Inferior parietal cortex (tissue), 1 donor: ENCODE results near the gene GGACT.
"Not testable (repeated sequence)": the region's sequence is repeated elsewhere in the genome, so short reads cannot be mapped to it uniquely, and the experiment has no call there.

Experiments
- DNase-seq: peaks from one replicate; pipeline ENCODE4 v3.0.0-alpha.2; 2016; ENCODE audit errors: extremely low spot score

The GGACT gene

DNA sequence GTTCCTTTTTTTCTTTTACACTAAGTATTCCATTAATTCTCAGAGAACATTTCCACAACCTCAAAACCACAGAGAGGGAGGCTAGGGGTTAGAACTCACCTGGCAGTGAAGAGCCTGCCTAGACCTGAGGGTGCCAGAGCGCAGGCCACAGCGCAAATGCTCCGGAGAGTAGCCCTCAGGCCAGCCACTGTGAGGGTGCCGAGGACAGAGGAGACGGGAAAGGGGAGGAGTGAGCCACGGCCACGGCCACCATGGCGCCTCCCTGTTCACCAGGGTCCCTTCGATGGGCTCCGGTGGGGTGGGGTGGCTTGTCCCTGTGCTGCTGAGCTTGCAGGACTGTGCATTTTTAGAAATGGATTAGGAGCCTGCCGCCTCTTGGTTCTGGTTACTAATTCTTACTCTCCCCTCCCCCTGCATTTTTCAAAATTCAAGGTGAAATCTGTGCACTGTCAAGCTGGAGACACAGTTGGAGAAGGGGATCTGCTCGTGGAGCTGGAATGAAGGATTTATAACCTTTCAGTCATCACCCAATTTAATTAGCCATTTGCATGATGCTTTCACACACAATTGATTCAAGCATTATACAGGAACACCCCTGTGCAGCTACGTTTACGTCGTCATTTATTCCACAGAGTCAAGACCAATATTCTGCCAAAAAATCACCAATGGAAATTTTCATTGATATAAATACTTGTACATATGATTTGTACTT lies 58.8 kb downstream of the GGACT start:
- DNase-seq: no peak

DNA sequence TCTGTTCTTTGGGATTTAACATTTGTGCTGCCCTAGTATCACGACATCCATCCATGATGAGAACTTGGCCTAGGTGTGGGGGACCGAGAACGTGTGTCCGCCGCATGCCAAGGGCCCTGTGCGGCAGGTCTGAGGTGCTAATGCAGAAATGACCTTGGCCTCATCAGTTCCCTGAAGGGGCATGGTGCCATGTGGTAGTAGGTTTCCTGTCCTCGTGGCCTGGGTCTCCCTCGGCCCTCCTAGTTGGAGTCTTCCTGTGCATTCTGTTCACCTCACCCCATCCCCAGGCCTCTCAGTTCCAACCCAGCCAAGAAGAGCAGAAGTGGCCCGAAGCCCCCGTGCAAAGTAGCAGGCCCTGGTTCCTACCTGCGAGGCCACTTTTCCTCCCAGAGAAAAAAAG lies 59.8 kb downstream of the GGACT start:
- no peak for DNase-seq

DNA sequence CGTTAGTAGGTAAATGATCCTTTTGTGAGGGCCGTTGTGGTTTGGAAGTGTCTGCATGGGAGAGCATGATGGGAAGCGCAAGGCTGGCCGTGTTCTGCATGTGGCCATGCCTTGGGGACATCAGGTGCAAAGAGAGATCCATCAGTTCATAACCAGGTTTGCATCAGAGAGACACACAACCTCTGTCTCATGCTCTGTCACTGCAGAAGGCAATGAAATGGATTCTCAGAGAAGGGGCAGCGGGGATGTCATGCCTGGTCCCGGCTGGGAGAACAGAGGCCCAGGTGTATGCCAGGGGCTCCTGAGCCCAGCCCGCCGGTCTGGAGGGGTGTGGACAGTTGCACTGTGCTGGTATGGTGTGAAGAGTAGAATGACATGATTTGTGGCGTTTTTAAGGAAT lies 60.2 kb downstream of the GGACT start:
- no peak for DNase-seq

DNA sequence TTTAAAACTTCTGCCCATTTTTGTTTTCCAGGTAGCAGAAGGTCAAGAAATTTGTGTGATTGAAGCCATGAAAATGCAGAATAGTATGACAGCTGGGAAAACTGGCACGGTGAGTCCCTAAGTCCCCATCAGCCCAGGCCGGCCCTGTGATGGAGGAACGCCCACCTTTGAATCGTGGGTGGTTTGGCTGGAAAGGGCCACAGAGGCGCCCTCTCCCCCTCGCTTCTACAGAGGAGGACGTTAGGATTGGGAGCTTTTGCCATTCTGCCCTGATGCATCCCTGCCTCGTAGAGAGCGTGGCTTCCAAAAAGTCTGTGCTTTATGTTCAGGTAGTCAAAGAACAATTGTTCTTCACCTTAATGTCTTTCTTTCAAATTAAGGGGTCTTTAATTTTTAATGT lies 60.9 kb downstream of the GGACT start:
- DNase-seq: no peak

DNA sequence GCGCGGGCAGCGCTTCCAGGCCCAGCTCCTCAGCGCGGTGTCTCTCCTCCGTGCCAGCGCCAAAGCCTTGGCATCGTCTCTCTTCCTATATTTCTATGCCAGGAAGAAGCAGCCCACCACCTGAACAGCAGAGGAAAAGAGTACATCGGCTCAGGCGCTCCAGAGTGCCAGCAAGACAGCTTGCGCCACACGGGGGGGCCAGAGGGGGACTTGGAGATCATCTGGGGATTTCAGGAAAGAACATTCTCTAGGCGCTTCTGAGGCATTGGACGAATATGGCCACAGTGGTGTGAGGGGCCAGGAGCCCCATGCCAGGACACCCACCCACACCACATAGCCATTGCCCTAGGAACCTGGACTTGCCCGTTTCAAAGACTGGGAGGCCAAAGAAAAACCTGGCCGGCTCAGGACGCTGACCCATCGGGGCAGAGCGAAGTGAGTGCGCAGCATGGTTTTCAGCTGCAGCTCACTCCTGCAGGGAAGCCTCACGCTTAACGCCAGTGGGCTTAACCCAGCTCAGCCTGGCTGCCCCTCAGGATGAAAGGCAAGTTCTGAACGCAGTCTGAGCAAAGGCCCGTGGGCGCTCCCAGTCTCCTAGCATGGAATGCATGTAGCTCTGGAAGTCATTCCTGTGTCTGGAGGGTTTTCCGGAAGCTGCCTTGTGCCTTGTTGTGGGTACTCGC lies 62.1 kb downstream of the GGACT start:
- no peak for DNase-seq

DNA sequence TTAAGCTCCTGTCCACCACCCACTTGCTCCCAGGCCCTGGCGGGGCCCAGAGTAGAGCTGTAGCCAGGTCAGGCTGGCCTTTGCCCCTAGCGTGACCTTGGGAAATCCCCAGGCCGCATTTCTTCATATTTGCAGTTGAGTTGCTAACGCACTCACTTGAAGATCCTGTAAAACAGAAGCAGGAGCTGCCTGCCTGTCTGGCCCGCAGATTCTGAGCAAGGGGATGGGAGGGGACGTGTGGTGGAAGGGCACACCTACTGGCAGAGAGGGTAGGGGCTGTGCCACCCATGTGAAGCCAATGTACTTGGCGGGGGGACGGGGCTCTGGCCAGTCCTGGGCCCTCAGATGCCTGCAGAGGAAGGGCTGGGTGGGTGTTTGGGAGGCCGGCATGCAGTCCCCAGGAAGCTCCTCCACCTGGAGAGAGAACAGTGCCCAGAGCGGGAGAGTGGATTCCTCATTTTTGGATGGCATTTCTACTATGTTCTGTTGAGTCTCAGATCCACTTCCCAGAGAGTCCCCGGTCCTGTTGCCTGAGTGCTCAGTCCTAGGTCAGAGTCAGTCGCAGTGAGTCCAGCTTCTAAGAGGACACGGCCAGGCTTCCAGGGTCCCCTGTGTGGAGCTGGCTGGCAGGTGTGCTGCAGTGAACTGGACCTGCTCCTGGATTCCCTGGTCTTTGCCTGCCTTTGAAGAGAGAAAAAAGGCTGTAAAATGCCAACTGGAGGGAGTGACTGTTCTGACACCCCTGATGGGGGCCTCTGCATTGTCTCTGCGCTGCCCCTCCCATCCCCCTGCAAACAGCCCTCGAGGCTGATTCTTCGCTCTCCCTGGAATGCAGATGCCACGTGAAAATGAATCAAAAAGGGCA lies 62.9 kb downstream of the GGACT start:
- no peak for DNase-seq

DNA sequence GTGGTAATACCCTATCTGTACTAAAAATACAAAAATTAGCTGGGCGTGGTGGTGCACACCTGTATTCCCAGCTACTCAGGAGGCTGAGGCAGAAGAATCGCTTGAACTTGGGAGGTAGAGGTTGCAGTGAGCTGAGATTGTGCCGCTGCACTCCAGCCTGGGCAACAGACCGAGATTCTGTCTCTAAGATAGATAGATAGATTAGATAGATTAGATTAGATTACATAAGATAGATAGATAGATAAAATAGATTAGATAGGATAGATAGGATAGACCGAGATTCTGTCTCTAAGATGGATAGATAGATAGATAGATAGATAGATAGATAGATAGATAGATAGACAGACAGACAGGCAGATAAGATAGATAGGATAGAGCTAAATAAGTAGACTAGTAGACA lies 63.9 kb downstream of the GGACT start:
- DNase-seq: not testable (repeated sequence)

DNA sequence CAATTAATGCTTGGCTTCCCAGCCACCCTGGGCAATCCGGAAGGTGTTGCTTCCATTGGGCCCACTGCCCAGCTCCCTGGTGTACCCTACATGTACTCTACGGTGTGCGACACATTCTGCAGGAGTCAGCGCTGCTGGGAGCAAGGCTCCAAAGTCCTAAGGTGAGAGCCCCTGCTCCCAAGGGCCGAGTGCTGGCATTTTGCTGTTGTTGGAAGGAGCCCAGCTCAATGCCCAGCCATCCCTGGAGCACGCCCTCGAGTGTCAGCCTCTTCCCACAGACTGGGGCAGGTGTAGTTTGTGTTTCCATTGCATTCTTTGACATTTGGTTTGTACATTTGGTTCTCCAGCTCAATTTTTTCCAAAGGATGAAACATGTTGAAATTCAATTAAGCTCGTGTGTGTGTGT lies 64.6 kb downstream of the GGACT start:
- DNase-seq: no peak

DNA sequence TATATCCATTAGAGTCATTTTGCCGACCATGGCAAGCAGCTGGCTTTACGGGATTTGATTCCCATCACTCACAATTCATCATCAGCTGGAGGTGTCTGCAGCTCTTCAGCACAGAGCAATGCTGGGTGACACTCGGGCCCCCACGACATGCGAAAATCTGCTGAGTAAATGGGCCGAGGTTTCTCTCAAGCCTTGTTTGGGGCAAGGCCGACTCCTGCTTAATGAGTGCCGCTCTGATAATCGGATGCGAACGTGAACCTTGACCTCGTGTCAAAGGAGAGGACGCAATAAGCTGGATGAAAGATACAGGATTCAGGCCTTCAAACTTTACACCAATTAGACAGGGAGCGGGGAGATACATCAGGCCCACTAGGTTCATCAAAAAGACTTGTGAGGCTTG lies 65.2 kb downstream of the GGACT start:
- DNase-seq: no peak

DNA sequence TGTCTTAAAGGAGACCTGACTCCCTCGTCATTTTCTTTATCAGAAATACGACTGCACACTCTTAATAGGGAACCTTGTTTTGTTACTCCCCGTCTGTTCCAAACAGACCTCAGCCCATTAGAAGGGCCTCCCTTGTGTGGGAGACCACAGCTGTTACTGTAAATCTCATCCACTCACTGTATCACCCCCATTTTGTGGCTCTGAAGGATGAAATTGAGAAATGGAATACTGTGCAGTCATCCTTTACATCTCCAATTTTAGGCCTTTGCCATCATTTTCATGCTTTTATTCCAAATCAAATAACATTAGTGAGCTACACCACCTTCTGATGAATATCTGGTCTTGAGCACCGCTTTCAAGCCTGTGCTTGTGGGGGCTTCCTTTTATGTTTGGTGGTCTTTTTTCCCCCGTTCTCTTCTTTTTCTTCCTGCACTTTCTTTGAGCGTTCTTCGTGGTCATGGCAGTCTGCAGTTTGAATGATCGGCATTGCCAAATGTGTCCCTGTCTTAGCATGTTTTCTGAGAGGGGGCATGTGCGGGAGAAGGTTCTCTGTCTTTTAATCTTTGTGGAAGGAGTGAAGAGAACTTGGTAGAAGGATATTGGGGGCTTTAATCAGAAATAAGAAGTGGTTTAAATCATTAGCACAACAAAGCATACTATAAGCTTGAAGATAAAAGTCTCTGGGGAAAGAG lies 65.8 kb downstream of the GGACT start:
- DNase-seq: no peak

DNA sequence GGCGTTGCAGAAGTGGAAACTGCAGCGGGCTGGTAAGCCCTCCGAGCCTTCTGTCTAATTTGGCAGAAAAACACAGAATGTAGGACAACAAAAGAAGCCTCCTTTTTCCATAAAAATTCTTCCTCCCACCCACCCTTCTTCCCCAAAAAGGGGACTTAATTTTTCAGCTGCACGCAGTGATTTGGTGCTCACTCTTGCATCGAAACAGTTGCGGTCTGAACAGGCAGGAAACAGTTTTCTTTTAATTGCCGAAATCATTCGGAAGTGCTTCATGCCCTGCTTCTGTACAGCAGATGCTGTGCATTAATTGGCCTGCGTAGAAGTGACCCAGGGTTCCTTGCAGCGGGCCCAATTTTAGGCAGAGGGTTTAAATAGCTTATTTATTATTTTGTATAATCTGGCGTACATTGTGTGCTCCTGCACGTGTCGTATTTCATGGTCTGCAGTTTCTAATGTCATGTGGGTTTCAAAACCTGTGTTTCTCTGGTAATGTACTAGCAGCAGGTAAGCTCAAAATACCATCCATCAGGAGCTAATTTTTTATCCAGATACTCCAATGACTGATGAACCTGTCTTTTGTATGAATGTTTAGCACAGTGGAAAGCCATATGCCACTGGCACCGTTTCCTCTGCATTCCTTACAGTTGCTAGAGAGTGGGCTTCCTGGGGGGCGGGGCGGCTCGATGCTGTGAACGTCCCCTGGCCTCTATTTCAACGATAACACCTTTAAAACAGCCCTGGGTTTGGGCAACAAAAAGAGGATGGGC lies 66.6 kb downstream of the GGACT start:
- no peak for DNase-seq

DNA sequence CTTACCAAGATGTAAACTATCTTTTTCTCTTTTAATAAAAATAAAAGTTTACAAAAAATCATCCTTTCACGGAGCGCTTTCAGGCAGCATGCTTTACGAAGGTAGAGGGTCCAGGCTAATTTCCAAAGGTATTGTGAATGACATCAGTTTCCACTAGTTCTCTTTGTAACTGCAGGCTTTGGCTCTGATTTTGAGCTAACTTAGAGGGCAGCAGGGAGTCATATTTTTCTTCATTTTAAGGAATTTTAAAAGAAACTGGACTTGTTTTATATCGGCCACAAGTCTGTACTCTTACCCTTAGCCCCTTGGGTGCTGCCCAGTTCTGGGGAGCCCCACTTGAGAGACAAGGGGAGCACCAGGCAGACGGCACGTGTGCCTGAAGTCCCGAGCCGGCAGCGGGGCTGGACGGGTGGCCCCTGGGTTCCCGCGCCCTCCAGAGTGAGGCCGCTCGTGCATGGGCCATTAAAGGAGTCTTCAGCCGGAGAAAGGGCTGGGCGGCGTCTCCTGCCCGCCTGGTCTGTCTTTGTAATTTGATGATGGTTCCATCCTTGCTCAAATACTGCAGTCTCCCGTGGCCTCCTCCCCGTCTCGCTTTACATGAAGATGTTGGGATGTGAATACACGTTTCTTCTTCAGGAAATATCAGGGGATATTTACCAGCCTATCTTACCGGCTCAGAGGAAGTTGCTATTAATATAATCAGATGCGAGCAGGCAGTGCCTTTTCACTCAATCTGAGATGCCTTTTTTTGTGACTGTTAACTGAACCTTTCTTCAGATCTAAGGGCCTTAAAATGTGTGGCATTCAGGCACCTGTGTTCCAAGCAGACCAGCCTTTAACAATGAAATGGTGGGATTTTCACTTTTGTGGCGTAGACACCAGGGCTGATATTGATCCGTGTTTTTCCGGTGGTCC lies 67.4 kb downstream of the GGACT start:
- DNase-seq: no peak

DNA sequence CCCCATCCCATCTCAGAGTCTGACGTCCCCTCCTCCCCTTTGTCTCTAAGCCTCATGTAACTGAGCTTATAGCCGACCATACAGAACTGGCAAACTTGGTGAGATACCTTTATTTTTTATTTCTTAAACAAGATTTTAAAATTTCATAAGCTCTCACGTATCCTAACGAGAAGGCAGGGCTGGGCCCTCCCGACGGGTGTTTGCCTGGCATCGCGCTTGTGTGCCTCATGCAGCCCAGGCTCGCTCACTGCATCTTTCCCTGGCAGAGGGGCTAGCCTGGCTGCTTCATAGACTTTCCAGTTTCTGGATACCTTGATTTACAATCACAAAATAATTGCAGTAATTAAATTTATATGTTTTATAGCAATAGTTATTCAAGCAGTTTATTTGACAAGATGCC lies 69.0 kb downstream of the GGACT start:
- no peak for DNase-seq

DNA sequence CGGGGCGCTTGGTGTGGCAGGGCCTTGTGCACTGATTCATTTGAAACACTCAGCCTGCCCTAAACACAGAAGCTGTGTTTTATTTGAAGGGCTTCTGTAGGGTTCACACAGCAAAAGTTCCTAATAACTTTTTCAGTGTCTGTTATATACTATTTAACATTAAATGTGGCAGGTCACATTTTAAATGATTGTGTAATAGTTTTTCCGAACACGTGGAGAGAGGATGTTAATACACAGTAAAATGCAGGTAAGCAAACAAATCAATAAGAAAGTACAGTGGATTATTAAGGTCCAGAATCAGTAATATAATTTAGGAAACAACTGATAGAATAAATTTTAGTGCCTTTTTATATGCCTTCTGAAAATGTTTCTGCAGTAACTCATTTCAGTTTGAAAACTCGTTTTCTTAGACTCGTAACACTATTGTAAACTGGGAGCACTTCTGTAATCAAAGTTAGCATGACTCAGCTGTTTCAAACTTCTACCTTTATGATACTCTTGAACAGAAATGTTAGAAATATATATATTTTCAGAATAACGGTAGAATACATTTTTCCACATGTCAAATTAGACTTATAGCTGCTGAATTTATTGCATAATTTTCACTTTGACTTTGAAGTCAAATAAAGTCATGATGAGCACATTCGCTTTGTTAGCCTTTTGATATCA lies 70.1 kb downstream of the GGACT start:
- no peak for DNase-seq

DNA sequence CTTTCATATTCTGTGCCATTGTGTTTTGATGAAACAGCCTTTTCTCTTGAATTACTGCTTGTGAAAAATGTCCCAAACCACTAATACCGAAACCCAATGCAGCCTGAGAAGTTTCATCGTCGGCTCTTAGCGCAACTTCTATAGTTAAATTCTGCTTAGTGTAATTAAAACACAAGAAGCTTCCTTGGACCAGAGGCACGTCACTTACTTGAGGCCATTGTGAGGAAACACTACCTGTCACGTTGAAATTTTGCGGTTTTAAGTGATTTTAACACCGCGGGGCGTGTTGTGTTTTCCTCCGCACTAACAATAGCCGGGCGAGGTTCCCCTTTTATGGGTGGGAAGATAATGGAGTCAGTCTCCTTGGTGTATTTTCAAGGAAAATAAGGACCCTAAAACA lies 70.9 kb downstream of the GGACT start:
- no peak for DNase-seq

DNA sequence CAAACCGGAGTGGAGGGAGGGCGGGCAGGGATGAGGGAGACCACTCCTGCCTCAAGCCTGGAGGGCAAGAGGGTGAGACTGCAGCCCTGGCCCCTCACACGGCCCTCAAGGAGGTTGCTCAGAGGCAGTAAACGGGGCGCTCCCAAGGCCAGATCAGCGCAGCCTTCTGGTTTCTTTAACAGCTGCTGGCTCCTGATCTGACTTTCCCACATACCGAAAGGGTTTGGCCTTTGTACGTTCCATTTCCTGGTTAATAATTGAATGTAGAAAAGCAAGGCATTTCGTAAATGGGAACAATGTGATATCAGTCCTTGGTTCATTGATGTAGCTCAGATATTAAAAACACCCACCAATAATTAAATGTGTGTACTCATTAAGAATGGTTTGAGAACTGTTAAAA lies 71.5 kb downstream of the GGACT start:
- no peak for DNase-seq

DNA sequence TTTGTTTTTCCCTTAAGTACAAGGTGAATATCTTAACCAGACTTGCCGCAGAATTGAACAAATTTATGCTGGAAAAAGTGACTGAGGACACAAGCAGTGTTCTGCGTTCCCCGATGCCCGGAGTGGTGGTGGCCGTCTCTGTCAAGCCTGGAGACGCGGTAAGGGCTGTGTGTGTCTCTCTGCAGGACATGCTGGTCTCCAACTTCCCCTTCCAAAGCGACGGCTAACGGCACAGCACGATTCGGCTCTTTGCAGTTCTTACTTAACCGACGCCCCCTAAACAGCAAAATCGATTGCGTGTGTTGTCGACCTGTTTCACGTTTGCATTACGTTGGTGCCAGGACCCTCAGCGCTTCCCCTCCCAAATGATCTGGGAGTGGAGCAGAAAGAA lies 73.2 kb downstream of the GGACT start:
- DNase-seq: no peak

DNA sequence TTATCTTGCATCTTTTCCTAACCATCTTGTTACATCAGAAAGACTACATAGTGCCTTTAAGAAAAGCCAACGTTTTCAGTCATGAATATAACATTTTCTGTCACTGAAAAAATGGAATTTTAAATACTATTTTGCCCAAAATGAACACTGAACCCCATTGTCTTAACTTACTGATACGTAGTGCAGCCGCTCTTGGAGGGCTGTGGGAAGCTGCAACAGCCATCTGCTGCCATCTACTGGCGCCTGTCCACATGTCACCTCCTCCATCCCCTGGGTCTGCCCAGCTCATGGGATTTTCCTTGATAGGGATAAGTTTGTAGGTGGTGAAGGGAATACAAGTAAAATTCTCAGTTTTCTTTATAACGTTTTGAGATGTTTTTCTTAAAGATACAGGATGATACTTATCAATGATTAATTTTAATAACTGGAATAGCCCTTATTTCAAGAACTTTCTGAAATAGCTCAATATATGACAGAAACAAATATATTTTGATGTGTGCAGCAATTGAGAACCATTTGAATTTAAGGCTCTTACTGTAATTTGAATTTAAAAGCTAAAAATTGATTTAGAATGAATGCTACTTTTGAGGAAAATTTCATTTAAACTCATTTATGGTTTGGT lies 73.7 kb downstream of the GGACT start:
- DNase-seq: peak; percentile 89

DNA sequence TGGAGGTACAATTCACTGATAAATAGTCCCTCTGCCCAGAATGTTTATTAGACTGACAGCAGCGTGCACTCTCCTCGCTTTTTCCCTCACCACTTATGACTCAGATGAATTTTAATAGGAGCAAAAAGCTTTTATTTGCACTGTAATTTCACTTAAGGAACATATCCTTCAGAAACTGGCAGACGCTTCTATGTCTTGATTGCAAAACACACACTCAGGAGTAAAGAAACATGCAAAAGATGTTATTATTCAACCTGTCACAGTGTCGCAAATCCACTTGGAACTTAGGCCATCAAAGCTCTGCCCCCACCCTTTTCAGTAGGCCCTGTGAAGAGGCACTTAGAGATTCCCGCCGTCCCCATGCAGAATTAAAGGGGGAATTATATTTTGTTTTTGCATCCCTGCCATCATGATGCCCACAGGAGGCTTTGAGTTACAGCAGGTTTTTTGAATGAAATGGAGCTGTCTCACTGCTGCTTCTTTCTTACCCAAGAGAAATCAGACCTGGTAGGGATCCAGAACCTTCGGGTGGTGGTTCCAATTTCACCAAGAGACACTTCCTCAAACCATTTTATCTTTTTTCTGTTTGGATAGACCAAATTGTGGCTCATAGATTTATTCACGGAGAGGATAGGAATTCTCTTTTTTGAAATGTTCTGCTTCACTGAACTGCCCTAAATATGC lies 74.5 kb downstream of the GGACT start:
- no peak for DNase-seq
